AG08396 (cell line): Measurements from ENCODE around the gene LRRC10B.
"Not testable (repeated sequence)": the region's sequence is repeated elsewhere in the genome, so short reads cannot be mapped to it uniquely, and the experiment has no call there.

Experiments used
- DNase-seq: peaks from one replicate; pipeline ENCODE4 v3.0.0; 2012; ENCODE audit warnings: low spot score, mixed read lengths

The LRRC10B gene

GRCh38 chr11:61507962-61508861, at the start of gene LRRC10B:
LRRC10B (plus strand) TSS chr11:61508749; CDS start chr11:61508999, 250 bp downstream.
- peak; percentile 55 for DNase-seq

GRCh38 chr11:61460474-61460881, 48.1 kb upstream of the LRRC10B start:
- no peak for DNase-seq

DNA sequence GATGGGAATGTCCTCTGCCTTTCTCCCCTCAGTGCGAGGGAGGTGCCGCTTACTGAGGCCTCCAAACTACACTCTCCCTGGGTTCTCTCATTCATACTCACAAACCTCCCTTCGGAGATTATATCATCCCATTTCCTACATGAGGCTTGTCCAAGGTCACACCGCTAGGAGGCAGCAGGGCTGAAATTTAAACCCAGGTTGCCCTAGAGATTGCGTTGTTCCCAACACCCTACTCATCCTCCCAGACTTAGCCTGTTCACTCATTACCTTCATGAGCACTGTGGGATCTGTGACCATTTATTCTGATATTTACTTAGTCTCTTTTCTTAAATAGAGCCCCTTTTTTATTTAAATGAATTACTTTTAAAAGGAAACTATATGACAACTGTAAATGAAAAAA, 47.6 kb upstream of the LRRC10B start:
- no peak for DNase-seq

GRCh38 chr11:61467602-61468001, 40.9 kb upstream of the LRRC10B start:
- DNase-seq, result not testable (repeated sequence)

- no peak for DNase-seq
Measured at GRCh38 chr11:61468002-61468401, 40.5 kb upstream of the LRRC10B start.

DNA sequence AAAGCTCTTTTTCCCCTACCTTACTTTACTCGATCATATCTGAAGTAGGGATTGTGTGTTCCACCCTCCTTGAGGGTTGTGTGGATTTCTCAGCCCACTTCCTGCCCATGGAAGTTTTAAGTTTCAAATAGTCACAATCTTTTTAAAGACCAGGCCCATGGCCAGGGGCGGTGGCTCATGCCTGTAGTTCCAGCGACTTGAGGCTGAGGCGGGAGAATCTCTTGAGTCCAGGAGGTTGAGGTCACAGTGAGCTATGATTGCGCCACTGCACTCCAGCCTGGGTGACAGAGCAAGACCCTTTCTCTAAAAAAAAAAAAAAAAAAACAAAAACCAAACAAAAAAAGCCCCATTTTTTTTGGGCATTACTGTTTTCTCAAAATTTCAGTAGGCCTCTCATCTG, 36.3 kb upstream of the LRRC10B start:
- no peak for DNase-seq

GRCh38 chr11:61472868-61473267, 35.7 kb upstream of the LRRC10B start:
- no peak for DNase-seq

- no peak for DNase-seq
Measured at GRCh38 chr11:61473370-61474012, 35.1 kb upstream of the LRRC10B start.

DNA sequence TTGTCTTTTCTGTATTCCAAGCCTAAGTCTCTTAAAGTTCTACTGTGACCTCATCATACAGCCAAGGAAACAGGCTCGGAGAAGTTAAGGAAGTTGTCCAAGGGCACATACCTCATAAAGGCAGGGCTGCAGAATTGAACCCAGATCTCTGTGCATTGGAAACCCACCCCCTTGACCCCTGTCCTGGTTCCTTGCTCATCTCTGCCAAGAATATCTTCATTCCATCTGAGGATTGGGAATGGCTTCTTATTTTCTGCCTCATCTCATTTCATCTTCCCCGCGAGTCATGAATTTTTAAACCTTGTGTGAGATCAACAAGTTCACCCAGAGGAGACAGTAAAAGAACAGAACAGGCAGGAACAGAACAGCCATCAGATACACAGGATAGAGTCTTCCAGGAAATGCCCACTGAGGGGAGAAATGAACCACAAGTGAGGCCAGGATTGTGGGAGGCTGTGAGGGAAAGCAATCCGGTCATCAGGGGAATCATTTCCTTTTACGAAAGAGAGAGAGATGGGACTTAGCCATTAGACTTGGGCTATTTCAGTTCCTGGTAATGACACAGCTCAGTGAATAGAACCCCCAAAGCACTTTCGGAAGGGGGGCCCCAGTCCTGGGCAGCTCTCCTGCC, 34.4 kb upstream of the LRRC10B start:
- DNase-seq, result no peak

- no peak for DNase-seq
Measured at GRCh38 chr11:61475433-61475832, 33.1 kb upstream of the LRRC10B start.

DNA sequence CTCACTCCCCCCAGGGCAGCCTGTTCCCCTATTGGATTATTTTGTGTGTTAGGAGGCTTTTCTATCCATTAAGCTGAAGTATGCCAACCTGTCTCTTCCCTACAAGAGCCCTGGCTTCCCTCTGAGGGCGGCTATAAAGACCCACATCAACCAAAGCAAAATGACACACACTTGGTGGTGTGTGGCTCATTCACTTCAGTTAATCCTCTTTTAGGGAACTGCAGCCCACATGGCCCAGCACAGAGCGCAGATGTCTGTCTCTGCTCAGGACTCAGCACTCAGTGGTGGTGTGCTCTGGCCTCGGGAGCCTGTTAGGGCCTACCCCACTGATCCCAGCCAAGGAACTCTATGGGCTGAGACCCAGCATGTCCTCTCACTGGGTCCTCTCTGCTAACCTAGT, 32.2 kb upstream of the LRRC10B start:
- no peak for DNase-seq

- no peak for DNase-seq
Measured at GRCh38 chr11:61477126-61477525, 31.4 kb upstream of the LRRC10B start.

GRCh38 chr11:61477727-61478148, 30.8 kb upstream of the LRRC10B start:
- peak; percentile 70 for DNase-seq

DNA sequence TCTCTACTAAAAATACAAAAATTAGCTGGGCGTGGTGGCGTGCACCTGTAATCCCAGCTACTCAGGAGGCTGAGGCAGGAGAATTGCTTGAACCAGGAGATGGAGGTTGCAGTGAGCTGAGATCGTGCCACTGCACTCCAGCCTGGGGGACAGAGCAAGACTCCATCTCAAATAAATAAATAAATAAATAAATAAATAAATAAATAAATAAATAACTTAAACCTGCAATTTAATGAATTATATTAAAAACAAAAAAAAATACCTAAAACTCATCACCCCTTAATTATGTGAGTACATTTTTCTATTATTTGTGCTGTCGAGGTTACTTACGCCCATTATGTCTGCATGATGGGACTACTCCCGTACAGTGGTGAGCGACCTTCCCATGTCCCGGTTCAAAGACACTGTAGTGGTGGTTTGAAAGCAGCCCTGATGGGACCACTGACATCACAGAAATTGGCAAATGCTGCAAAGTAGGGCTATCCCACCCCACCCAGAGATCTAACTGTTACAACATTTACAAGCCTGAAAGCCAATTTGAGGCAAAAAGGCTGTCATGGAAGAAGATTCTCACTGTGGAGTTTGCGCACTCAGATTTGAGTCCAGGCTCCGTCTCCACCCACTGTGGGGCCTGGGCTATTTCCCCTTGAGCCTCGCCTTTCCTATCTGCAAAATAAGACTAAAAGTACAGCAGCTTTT, 29.0 kb upstream of the LRRC10B start:
- not testable (repeated sequence) for DNase-seq

DNA sequence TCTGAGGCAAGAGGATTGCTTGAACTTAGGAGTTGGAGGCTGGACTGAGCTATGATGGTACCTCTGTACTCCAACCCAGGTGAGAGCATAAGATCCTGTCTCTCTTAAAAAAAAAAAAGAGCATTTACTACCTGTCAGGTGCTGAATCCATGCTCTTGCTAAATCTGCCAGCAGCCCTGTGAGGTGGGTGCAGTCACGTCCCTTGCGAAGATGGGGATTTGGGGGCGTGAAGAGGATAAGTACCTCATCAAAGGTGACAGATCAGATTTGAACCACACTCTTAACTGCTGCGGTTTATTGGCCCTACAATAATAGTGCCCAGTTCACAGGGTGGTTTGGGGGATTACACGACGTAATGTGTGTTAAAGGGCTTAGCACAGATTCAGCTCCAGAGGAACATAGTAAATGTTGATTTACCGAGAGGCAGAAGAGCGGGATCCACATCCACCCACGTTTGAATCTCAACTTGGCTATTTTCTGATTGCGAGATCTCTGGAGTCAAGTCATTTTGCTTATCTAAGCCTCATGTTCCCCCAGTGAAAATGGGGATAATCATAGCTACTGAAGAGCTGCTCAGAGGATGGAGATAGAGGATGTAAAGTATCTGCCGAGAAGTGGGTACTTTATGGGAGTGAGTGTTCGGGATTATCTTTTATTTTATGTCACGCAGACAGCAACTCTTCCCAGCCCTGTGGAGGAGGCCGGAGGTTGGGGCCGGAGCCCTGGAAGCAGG, 28.1 kb upstream of the LRRC10B start:
- no peak for DNase-seq

- DNase-seq, result no peak
Measured at GRCh38 chr11:61480994-61481335, 27.6 kb upstream of the LRRC10B start.

- DNase-seq, result no peak
Measured at GRCh38 chr11:61481806-61482205, 26.7 kb upstream of the LRRC10B start.

DNA sequence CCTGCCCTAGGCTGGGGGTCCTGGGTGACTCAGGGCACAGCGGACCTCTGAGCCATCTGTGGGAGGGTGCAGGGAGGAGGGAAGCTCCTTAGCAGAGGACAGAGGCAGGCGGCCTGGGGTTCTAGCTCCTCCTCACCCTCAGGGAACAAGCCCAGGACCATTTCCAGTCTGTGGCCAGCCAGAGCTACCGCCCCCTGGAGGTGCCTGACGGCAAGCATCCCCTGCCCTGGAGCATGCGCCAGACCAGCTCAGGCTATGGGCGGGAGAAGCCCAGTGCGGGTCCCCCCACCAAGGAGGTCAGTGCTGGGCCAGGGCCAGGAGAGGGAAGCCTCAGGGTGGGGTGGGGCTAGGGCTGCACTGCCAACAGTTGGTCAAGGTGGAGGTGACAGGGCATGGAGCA, 26.0 kb upstream of the LRRC10B start:
- DNase-seq, result peak; percentile 57

GRCh38 chr11:61484541-61484940, 24.0 kb upstream of the LRRC10B start:
- no peak for DNase-seq

GRCh38 chr11:61485080-61485479, 23.5 kb upstream of the LRRC10B start:
- DNase-seq, result no peak

DNA sequence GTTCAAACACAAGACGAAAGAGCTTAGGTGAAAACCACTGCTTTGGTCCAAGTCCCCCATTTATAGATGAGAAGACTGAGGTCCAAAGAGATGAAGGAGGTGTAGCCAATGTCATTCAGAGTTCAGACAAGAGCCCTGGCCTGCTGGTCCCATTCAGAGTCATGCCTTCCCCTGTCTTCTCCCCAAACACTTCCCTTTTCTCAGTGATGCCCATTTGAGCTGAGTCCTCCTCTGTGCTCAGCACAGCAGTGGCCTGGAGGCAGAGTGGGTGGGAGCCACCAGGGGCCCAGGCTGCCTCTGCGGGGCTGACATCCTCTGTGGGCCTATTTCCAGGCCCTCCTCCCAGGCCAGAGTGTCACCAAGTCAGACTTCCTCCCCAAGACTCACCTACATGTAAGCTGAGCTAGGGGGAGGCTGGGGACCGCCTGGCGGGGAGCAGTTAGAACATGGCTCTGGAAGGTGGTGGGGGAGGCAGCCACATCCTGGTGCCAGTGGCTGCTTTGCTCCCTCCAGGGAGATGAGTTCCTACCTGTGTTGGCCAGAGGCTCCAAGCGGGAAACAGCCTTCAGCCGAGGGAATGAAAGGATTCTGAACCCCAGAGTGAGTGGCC, 22.4 kb upstream of the LRRC10B start:
- DNase-seq, result no peak
